CD4-positive, CD25-positive, alpha-beta regulatory T cell (primary cell): Measurements from ENCODE around the gene INSIG2. TPM values are rescaled to one million over a fixed set of nuclear protein-coding genes. Genes with fewer than 3 reads are reported as not detected.

ENCODE experiments used
- ATAC-seq, 2 donors: fragments of 150-1000 bp; cut with Tn5 transposase; one replicate each; pipeline ENCODE4 v1.10.0; 2021; ENCODE audit warnings: low read depth in 2 of 2, moderate number of reproducible peaks in 2 of 2, moderate library complexity in 1 of 2
- DNase-seq, 3 donors: peaks; one replicate each; pipeline versions ENCODE4 v3.0.0 to v3.0.0-alpha.2; 2012 to 2022; ENCODE audit warnings: mixed read lengths in 1 of 3
- H3K27ac ChIP-seq: one replicate; pipeline ENCODE4 v1.7.0; 2013; ENCODE audit warnings: mild to moderate bottlenecking, low read length; ENCODE audit not compliant: insufficient read depth, poor library complexity, severe bottlenecking
- H3K27me3 ChIP-seq: one replicate; pipeline ENCODE4 v1.7.0; 2013; ENCODE audit warnings: low read length; ENCODE audit not compliant: control insufficient read depth, insufficient read depth
- H3K36me3 ChIP-seq: one replicate; pipeline ENCODE4 v1.7.0; 2013; ENCODE audit warnings: mild to moderate bottlenecking, low read length, moderate library complexity; ENCODE audit not compliant: control insufficient read depth, insufficient read depth
- H3K4me1 ChIP-seq: 2 replicates; pipeline ENCODE4 v1.7.0; 2013; ENCODE audit warnings: mild to moderate bottlenecking, low read length; ENCODE audit not compliant: insufficient read depth, control insufficient read depth, poor library complexity, severe bottlenecking
- H3K4me3 ChIP-seq: one replicate; pipeline ENCODE4 v1.7.0; 2013; ENCODE audit warnings: low read depth, mild to moderate bottlenecking, low read length, moderate library complexity
- H3K9me3 ChIP-seq, 2 experiments: 1 replicate in 1 of 2; 2 replicates in 1 of 2; pipeline ENCODE4 v1.7.0; 2013; ENCODE audit warnings: low read length in 2 of 2, mild to moderate bottlenecking in 1 of 2, moderate library complexity in 1 of 2; ENCODE audit not compliant: control insufficient read depth in 2 of 2
- H3K27ac Mint-ChIP-seq, 3 donors: one replicate each; pipeline ENCODE4 v1.8.0; 2020 to 2022; ENCODE audit warnings: mild to moderate bottlenecking in 3 of 3, mixed read lengths in 3 of 3, moderate library complexity in 2 of 3
- H3K27me3 Mint-ChIP-seq: one replicate; pipeline ENCODE4 v1.8.0; 2022; ENCODE audit warnings: mild to moderate bottlenecking, mixed read lengths
- H3K36me3 Mint-ChIP-seq: one replicate; pipeline ENCODE4 v1.8.0; 2020; ENCODE audit warnings: mixed read lengths
- H3K4me1 Mint-ChIP-seq, 4 donors: one replicate each; pipeline ENCODE4 v1.8.0; 2020 to 2022; ENCODE audit warnings: mixed read lengths in 4 of 4, mild to moderate bottlenecking in 1 of 4
- H3K4me3 Mint-ChIP-seq, 4 donors: one replicate each; pipeline ENCODE4 v1.8.0; 2020 to 2022; ENCODE audit warnings: mild to moderate bottlenecking in 4 of 4, mixed read lengths in 4 of 4, moderate library complexity in 3 of 4
- H3K9me3 Mint-ChIP-seq, 7 donors: one replicate each; pipeline ENCODE4 v1.8.0; 2020 to 2022; ENCODE audit warnings: mixed read lengths in 7 of 7, mild to moderate bottlenecking in 3 of 7, moderate library complexity in 2 of 7
- polyA plus RNA-seq, 4 donors: library from polyadenylated mRNA; unstranded; fragments of 300-500 nt; fragmentation: Illumina TruSeq; gene quantifications; one replicate each; pipeline ENCODE4 v1.2.3, GENCODE V29; 2021
- total RNA-seq: library from RNA; stranded (reverse); gene quantifications from one replicate; pipeline ENCODE4 v1.2.3, GENCODE V29; 2022

INSIG2 gene
- total and polyA plus RNA-seq, 5 donors from 2014 or later = 11.3 to 29.2 (median 28.7) TPM

GRCh38 chr2:118048401-118048800 is 39.9 kb upstream of the INSIG2 start:
- DNase-seq = no peak
- Histone ChIP-seq H3K27me3 (peaks cover 32% of the 10 kb centered on the region), H3K4me1 (no peaks in the 10 kb centered on the region), H3K27ac (no peak overlapping the region), H3K4me3 (no peak overlapping the region), H3K9me3 (no peaks in the 10 kb centered on the region), H3K36me3 (no peaks in the 10 kb centered on the region)
- no peaks in the 10 kb centered on the region for H3K36me3 Mint-ChIP-seq
- H3K4me3 Mint-ChIP-seq = peak overlapping the region in 1 of 4 donors; percentile 9
- peaks cover 46% of the 10 kb centered on the region for H3K27me3 Mint-ChIP-seq
- no peak overlapping the region for H3K27ac Mint-ChIP-seq
- no peaks in the 10 kb centered on the region for H3K4me1 Mint-ChIP-seq
- no peak for ATAC-seq
- no peaks in the 10 kb centered on the region for H3K9me3 Mint-ChIP-seq

- H3K9me3 ChIP-seq = no peaks in the 10 kb centered on the region
- H3K27ac Mint-ChIP-seq = no peak overlapping the region
- H3K9me3 Mint-ChIP-seq = no peaks in the 10 kb centered on the region
- no peak overlapping the region for H3K27ac ChIP-seq
- no peak for DNase-seq
- H3K36me3 Mint-ChIP-seq = no peaks in the 10 kb centered on the region
- peaks cover 32% of the 10 kb centered on the region for H3K27me3 ChIP-seq
- no peaks in the 10 kb centered on the region for H3K36me3 ChIP-seq
- no peaks in the 10 kb centered on the region for H3K4me1 ChIP-seq
- peaks cover 39% of the 10 kb centered on the region for H3K27me3 Mint-ChIP-seq
- ATAC-seq = no peak
- no peak overlapping the region for H3K4me3 Mint-ChIP-seq
- no peak overlapping the region for H3K4me3 ChIP-seq
- H3K4me1 Mint-ChIP-seq = no peaks in the 10 kb centered on the region
Measured at GRCh38 chr2:118049140-118049815, 39.0 kb upstream of the INSIG2 start.

- DNase-seq (no peak), ATAC-seq (no peak)
- Histone ChIP-seq H3K27me3 (peaks cover 30% of the 10 kb centered on the region), H3K27ac (no peak overlapping the region), H3K4me3 (no peak overlapping the region), H3K36me3 (no peaks in the 10 kb centered on the region), H3K9me3 (no peaks in the 10 kb centered on the region), H3K4me1 (no peaks in the 10 kb centered on the region)
- Mint-ChIP-seq H3K27me3 (peaks cover 36% of the 10 kb centered on the region), H3K27ac (no peak overlapping the region), H3K4me1 (no peaks in the 10 kb centered on the region), H3K36me3 (no peaks in the 10 kb centered on the region), H3K4me3 (no peak overlapping the region), H3K9me3 (no peaks in the 10 kb centered on the region)
Measured at GRCh38 chr2:118049816-118050140, 38.5 kb upstream of the INSIG2 start.

- DNase-seq (no peak), ATAC-seq (no peak)
- H3K4me1 ChIP-seq = no peaks in the 10 kb centered on the region
- peaks cover 28% of the 10 kb centered on the region for H3K27me3 ChIP-seq
- Mint-ChIP-seq H3K9me3 (no peaks in the 10 kb centered on the region), H3K36me3 (no peaks in the 10 kb centered on the region), H3K27ac (no peak overlapping the region), H3K4me1 (no peaks in the 10 kb centered on the region), H3K27me3 (peaks cover 32% of the 10 kb centered on the region), H3K4me3 (no peak overlapping the region)
- no peaks in the 10 kb centered on the region for H3K9me3 ChIP-seq
- H3K27ac ChIP-seq = no peak overlapping the region
- H3K4me3 ChIP-seq = no peak overlapping the region
- H3K36me3 ChIP-seq = no peaks in the 10 kb centered on the region
Measured at GRCh38 chr2:118050386-118050785, 37.9 kb upstream of the INSIG2 start.

- ATAC-seq (no peak), DNase-seq (no peak)
- H3K4me1 ChIP-seq = no peaks in the 10 kb centered on the region
- H3K9me3 ChIP-seq = no peaks in the 10 kb centered on the region
- Mint-ChIP-seq H3K4me1 (no peaks in the 10 kb centered on the region), H3K27ac (no peak overlapping the region), H3K9me3 (no peaks in the 10 kb centered on the region), H3K4me3 (no peak overlapping the region), H3K27me3 (peaks cover 38% of the 10 kb centered on the region), H3K36me3 (no peaks in the 10 kb centered on the region)
- H3K36me3 ChIP-seq = no peaks in the 10 kb centered on the region
- peaks cover 29% of the 10 kb centered on the region for H3K27me3 ChIP-seq
- H3K27ac ChIP-seq = no peak overlapping the region
- H3K4me3 ChIP-seq = no peak overlapping the region
Measured at GRCh38 chr2:118050974-118051373, 37.3 kb upstream of the INSIG2 start.

- Mint-ChIP-seq H3K4me1 (no peaks in the 10 kb centered on the region), H3K36me3 (no peaks in the 10 kb centered on the region)
- no peaks in the 10 kb centered on the region for H3K36me3 ChIP-seq
Measured at GRCh38 chr2:118051826-118052358, 36.4 kb upstream of the INSIG2 start.

GRCh38 chr2:118052474-118052873 is 35.8 kb upstream of the INSIG2 start:
- Mint-ChIP-seq H3K36me3 (no peaks in the 10 kb centered on the region), H3K27me3 (peaks cover 35% of the 10 kb centered on the region), H3K4me3 (no peak overlapping the region), H3K4me1 (no peaks in the 10 kb centered on the region), H3K27ac (no peak overlapping the region), H3K9me3 (no peaks in the 10 kb centered on the region)
- Histone ChIP-seq H3K27ac (no peak overlapping the region), H3K4me1 (no peaks in the 10 kb centered on the region), H3K36me3 (no peaks in the 10 kb centered on the region), H3K27me3 (peaks cover 30% of the 10 kb centered on the region), H3K9me3 (no peaks in the 10 kb centered on the region), H3K4me3 (no peak overlapping the region)
- ATAC-seq (no peak), DNase-seq (no peak)

More at GRCh38 chr2:118051826-118052358, 36.4 kb upstream of the INSIG2 start:
- ATAC-seq (no peak), DNase-seq (no peak)
- no peaks in the 10 kb centered on the region for H3K9me3 Mint-ChIP-seq
- no peak overlapping the region for H3K4me3 Mint-ChIP-seq
- peaks cover 39% of the 10 kb centered on the region for H3K27me3 Mint-ChIP-seq
- Histone ChIP-seq H3K4me3 (no peak overlapping the region), H3K27me3 (peaks cover 35% of the 10 kb centered on the region), H3K4me1 (no peaks in the 10 kb centered on the region), H3K9me3 (no peaks in the 10 kb centered on the region), H3K27ac (no peak overlapping the region)
- H3K27ac Mint-ChIP-seq = no peak overlapping the region

- Histone ChIP-seq H3K4me1 (no peaks in the 10 kb centered on the region), H3K4me3 (no peak overlapping the region), H3K27ac (no peak overlapping the region), H3K9me3 (no peaks in the 10 kb centered on the region), H3K36me3 (no peaks in the 10 kb centered on the region), H3K27me3 (peaks cover 20% of the 10 kb centered on the region)
- ATAC-seq (no peak), DNase-seq (no peak)
- Mint-ChIP-seq H3K27me3 (peaks cover 29% of the 10 kb centered on the region), H3K27ac (no peak overlapping the region), H3K9me3 (no peaks in the 10 kb centered on the region), H3K36me3 (no peaks in the 10 kb centered on the region), H3K4me3 (no peak overlapping the region), H3K4me1 (no peaks in the 10 kb centered on the region)
Measured at GRCh38 chr2:118053681-118054080, 34.6 kb upstream of the INSIG2 start.
